ENCODE results near the gene CFAP161. TPM values are rescaled to one million over a fixed set of nuclear protein-coding genes. Genes with fewer than 3 reads are reported as not detected.
A peak's percentile ranks its signal among the peaks of the same experiment; 100 is the strongest.

The CFAP161 gene
- total and polyA plus RNA-seq, 9 of the 15 experiments (the other 6 are each of a cell fraction or from before 2014, with no cell fraction given), result 25.8 to 83.3 (median 75.6) TPM

DNA sequence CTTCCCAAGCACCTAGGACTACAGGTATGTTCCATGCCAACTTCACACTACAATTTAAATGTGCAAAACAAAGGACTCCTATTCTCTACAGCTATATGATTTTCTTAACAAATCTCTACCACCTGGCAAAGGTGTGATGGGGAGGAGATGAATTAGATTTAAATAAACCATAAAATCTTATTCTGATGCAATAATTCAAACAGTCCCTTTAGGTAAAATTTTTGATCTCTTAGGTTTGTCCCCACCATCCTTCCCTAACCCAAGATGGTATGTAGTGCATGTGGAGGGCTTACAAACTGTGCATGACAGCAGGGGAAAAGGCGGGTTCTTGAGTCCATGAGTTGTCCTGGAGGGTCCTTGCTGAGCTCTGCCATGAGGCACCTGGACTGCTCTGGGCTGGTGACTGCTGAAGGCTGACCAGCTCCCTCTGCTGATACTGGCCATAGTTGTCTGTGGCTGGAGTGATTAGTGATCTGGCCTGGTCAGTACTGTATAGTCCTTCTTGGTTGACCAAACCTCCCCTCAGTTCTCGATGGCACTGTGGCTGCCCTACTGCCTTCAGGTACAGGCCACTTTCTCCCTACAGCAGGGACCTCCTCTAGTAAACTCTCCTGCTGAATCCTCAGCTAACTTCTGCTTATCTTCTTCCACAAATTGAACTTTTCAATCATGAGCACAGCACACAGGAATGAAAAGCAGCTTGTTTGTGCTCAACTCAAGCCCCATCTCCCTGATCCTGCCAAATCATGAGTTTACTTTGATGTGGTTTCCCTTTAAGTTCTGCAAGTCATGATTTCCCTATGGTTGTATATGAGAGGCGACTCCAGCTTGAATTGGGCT is 30.1 kb downstream of the CFAP161 start (continued):
- TF ChIP-seq POLR2AphosphoS2 (IDR thresholded peaks at IDR 0.05; ENCODE audit: low read length) (no peak), TCFL5 (CRISPR knock-in tag; conservative IDR thresholded peaks at IDR 0.05) (no peak), POLR2AphosphoS5 (IDR thresholded peaks at IDR 0.05; ENCODE audit: control insufficient read depth, insufficient read depth, low read depth, low read length) (no peak), NFE2L1 (tag; IDR thresholded peaks at IDR 0.05; ENCODE audit: borderline replicate concordance, low read depth) (no peak), ZNF133 (CRISPR knock-in tag; IDR thresholded peaks at IDR 0.05) (no peak), PTBP1 (IDR thresholded peaks at IDR 0.05; ENCODE audit: low read depth, low read length) (no peak), RBM17 (IDR thresholded peaks at IDR 0.05; ENCODE audit: borderline replicate concordance, low read depth, low read length) (no peak), SNIP1 (IDR thresholded peaks at IDR 0.05; ENCODE audit: low read depth) (no peak), SAFB (IDR thresholded peaks at IDR 0.05; ENCODE audit: borderline replicate concordance, low read depth, low read length) (no peak), ARNT (IDR thresholded peaks at IDR 0.05) (peak in 1 of 2 experiments; percentile 58; a peak in 1 of 4 replicates), ARHGAP35 (IDR thresholded peaks at IDR 0.05; ENCODE audit: partially characterized antibody) (no peak), ZNF551 (CRISPR knock-in tag; IDR thresholded peaks at IDR 0.05) (no peak), SMC3 (conservative IDR thresholded peaks at IDR 0.05; ENCODE audit: insufficient read depth, low read depth, low read length) (0 out of 2 replicates have a peak, but pooled peaks have one; percentile 28), HDAC1 (IDR thresholded peaks at IDR 0.05) (peak in 1 of 2 experiments; percentile 95; a peak in 2 of 4 replicates), CHD2 (IDR thresholded peaks at IDR 0.05; ENCODE audit: low read depth, low read length) (no peak)
- TF ChIP-seq, protein P1, sequence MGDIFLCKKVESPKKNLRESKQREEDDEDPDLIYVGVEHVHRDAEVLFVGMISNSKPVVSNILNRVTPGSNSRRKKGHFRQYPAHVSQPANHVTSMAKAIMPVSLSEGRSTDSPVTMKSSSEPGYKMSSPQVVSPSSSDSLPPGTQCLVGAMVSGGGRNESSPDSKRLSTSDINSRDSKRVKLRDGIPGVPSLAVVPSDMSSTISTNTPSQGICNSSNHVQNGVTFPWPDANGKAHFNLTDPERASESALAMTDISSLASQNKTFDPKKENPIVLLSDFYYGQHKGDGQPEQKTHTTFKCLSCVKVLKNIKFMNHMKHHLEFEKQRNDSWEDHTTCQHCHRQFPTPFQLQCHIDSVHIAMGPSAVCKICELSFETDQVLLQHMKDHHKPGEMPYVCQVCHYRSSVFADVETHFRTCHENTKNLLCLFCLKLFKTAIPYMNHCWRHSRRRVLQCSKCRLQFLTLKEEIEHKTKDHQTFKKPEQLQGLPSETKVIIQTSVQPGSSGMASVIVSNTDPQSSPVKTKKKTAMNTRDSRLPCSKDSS (IDR thresholded peaks at IDR 0.05; ENCODE audit: low read depth, partially characterized antibody), result no peak
- TF ChIP-seq, protein P2, sequence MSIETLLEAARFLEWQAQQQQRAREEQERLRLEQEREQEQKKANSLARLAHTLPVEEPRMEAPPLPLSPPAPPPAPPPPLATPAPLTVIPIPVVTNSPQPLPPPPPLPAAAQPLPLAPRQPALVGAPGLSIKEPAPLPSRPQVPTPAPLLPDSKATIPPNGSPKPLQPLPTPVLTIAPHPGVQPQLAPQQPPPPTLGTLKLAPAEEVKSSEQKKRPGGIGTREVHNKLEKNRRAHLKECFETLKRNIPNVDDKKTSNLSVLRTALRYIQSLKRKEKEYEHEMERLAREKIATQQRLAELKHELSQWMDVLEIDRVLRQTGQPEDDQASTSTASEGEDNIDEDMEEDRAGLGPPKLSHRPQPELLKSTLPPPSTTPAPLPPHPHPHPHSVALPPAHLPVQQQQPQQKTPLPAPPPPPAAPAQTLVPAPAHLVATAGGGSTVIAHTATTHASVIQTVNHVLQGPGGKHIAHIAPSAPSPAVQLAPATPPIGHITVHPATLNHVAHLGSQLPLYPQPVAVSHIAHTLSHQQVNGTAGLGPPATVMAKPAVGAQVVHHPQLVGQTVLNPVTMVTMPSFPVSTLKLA (conservative IDR thresholded peaks at IDR 0.05), result 0 out of 4 replicates have a peak, but pooled peaks of 1 of the 2 experiments have one; percentile 39
- TF ChIP-seq, protein P3, sequence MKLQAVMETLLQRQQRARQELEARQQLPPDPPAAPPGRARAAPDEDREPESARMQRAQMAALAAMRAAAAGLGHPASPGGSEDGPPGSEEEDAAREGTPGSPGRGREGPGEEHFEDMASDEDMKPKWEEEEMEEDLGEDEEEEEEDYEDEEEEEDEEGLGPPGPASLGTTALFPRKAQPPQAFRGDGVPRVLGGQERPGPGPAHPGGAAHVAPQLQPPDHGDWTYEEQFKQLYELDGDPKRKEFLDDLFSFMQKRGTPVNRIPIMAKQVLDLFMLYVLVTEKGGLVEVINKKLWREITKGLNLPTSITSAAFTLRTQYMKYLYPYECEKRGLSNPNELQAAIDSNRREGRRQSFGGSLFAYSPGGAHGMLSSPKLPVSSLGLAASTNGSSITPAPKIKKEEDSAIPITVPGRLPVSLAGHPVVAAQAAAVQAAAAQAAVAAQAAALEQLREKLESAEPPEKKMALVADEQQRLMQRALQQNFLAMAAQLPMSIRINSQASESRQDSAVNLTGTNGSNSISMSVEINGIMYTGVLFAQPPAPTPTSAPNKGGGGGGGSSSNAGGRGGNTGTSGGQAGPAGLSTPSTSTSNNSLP (IDR thresholded peaks at IDR 0.05; ENCODE audit: borderline replicate concordance, low read depth, low read length), result no peak
- TF ChIP-seq, protein P4, sequence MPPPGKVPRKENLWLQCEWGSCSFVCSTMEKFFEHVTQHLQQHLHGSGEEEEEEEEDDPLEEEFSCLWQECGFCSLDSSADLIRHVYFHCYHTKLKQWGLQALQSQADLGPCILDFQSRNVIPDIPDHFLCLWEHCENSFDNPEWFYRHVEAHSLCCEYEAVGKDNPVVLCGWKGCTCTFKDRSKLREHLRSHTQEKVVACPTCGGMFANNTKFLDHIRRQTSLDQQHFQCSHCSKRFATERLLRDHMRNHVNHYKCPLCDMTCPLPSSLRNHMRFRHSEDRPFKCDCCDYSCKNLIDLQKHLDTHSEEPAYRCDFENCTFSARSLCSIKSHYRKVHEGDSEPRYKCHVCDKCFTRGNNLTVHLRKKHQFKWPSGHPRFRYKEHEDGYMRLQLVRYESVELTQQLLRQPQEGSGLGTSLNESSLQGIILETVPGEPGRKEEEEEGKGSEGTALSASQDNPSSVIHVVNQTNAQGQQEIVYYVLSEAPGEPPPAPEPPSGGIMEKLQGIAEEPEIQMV (tag; conservative IDR thresholded peaks at IDR 0.05; ENCODE audit: low read depth), result no peak; the same call in 1 of the 2 replicates
